HG02571 (cell line): Measurements from ENCODE around the gene RXRA.

Source experiments
- ATAC-seq: cut with Tn5 transposase; IDR thresholded peaks from one replicate; pipeline ENCODE4 v1.9.1; 2021; ENCODE audit warnings: mild to moderate bottlenecking, moderate library complexity; ENCODE audit not compliant: unreplicated experiment

The RXRA gene

GRCh38 chr9:134442486-134443173 lies 116.4 kb downstream of the RXRA start:
- ATAC-seq = no peak

GRCh38 chr9:134443174-134444037 lies 117.2 kb downstream of the RXRA start:
- peak; percentile 67 for ATAC-seq

GRCh38 chr9:134444038-134444315 lies 117.7 kb downstream of the RXRA start:
- no peak for ATAC-seq

GRCh38 chr9:134445000-134445399 lies 118.7 kb downstream of the RXRA start:
- no peak for ATAC-seq

- peak; percentile 74 for ATAC-seq
Observed at GRCh38 chr9:134449180-134449916, 123.1 kb downstream of the RXRA start.

- no peak for ATAC-seq
Observed at GRCh38 chr9:134451700-134452458, 125.6 kb downstream of the RXRA start.

GRCh38 chr9:134452728-134453127 lies 126.5 kb downstream of the RXRA start:
- no peak for ATAC-seq

GRCh38 chr9:134453776-134454475 lies 127.7 kb downstream of the RXRA start:
- ATAC-seq = no peak

- no peak for ATAC-seq
Observed at GRCh38 chr9:134454476-134454857, 128.2 kb downstream of the RXRA start.

- ATAC-seq = no peak
Observed at GRCh38 chr9:134455021-134455471, 128.8 kb downstream of the RXRA start.

- ATAC-seq = no peak
Observed at GRCh38 chr9:134455537-134455933, 129.3 kb downstream of the RXRA start.

- no peak for ATAC-seq
Observed at GRCh38 chr9:134455934-134456755, 129.9 kb downstream of the RXRA start.

- ATAC-seq = no peak
Observed at GRCh38 chr9:134456756-134457305, 130.6 kb downstream of the RXRA start.

GRCh38 chr9:134457321-134458206 lies 131.3 kb downstream of the RXRA start:
- no peak for ATAC-seq

- ATAC-seq = no peak
Observed at GRCh38 chr9:134458207-134459108, 132.2 kb downstream of the RXRA start.

- ATAC-seq = no peak
Observed at GRCh38 chr9:134459164-134459563, 132.9 kb downstream of the RXRA start.

- ATAC-seq = no peak
Observed at GRCh38 chr9:134459573-134459972, 133.3 kb downstream of the RXRA start.
